ENCODE data around the gene RAC3.

- no peak for TF ChIP-seq CTCF (IDR thresholded peaks at IDR 0.05)
- TF ChIP-seq POLR2A (IDR thresholded peaks at IDR 0.05): no peak
- TF ChIP-seq POLR2AphosphoS5 (IDR thresholded peaks at IDR 0.05): no peak
Observed at GRCh38 chr17:81999587-81999975, 31.9 kb upstream of the RAC3 start.

Measured in transverse colon (tissue), 4 donors.